ENCODE data around the gene FSD1. TPM values are rescaled to one million over a fixed set of nuclear protein-coding genes. Genes with fewer than 3 reads are reported as not detected.

FSD1 gene
- total and polyA plus RNA-seq, 10 of the 15 experiments (the other 5 are each of a cell fraction or from before 2014, with no cell fraction given), result 0.15 to 5.1 (median 4.0) TPM; not detected in 1

DNA sequence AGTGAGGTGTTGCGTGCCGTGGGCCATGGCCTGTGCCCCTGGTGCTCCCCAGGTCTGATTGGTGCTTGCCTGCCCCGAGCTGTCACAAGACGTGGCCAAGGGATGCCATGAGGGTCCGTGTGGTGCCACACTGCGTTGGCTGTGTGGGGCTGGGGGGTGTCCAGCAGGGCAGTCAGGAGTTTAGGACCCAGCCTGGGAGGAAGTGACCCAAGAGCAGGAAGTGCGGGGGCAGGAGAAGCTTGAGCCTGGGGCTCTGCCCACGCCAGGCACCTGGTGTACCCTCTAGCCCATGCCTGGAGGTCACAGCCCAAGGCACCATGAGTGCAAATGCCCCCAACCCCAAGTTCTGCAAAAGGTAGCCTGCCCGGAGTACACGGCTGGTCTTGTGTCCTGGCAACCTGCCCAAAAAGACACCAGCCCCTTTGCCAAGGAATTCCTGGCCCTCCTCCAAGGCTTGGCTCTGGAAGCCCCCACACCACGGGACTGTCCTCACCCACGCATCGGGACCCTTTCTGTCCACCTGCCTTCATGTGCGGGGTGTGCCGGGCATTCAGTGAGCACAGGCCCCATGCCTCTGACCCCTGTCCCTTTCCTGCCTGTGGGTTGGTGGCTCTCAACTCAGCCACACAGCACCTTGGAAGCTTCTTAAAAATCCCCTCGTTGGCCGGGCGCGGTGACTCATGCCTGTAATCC, 63.9 kb downstream of the FSD1 start:
- H3K4me1 ChIP-seq (ENCODE audit: control insufficient read depth, insufficient read depth, low read length), result peaks cover 45% of the 10 kb centered on the region
- peaks cover 20 to 44% of the 10 kb centered on the region in 2 experiments; a peak in 3 of 4 replicates for H3K36me3 ChIP-seq (ENCODE audit: control insufficient read depth in 2 of 2, insufficient read depth in 2 of 2, low read length in 1 of 2)
- DNase-seq (ENCODE audit: low read depth, low spot score) (no peak), ATAC-seq (peak; percentile 6), FAIRE-seq (no peak)
- H3K4me2 ChIP-seq (ENCODE audit: control insufficient read depth, insufficient read depth), result peak overlapping the region; percentile 99
- SMC1A ChIA-PET (ENCODE audit: uncharacterized antibody, unreplicated experiment), result no interaction called here
- 6% methylated on average over 19 of the region's 19 CpGs for WGBS (ENCODE audit: insufficient coverage, insufficient replicate concordance, low lambda C conversion rate, missing lambda C conversion rate)
- CTCF ChIA-PET, result interaction anchor here (0.7 to 3.3 kb wide), 8 partner anchors 9 to 102 kb away, joined by 3 to 17 read pairs (median 4); partner anchors contain the start of genes CHAF1A and SH3GL1
- TF ChIP-seq MEF2A (IDR thresholded peaks at IDR 0.05; ENCODE audit: insufficient read depth, low read depth, low read length), result no peak
- 0 out of 2 replicates have a peak, but pooled peaks have one; percentile 12 for TF ChIP-seq POLR2AphosphoS5 (IDR thresholded peaks at IDR 0.05; ENCODE audit: low read length)
- no peak for TF ChIP-seq ZBTB33 (IDR thresholded peaks at IDR 0.05)
- TF ChIP-seq BACH1 (IDR thresholded peaks at IDR 0.05; ENCODE audit: borderline replicate concordance), result no peak
- no peak for TF ChIP-seq FOS (IDR thresholded peaks at IDR 0.05; ENCODE audit: borderline replicate concordance, extremely low read depth, insufficient read length)
- 0 out of 2 replicates have a peak, but pooled peaks have one; percentile 4 for TF ChIP-seq BCL11A (IDR thresholded peaks at IDR 0.05; ENCODE audit: low read depth, low read length)
- TF ChIP-seq SPI1 (IDR thresholded peaks at IDR 0.05; ENCODE audit: borderline replicate concordance, insufficient read depth, low read depth, low read length), result peak; percentile 68
- no peak for TF ChIP-seq HDAC2 (IDR thresholded peaks at IDR 0.05)
- no peak for TF ChIP-seq TARDBP (IDR thresholded peaks at IDR 0.05; ENCODE audit: borderline replicate concordance)
- no peak for TF ChIP-seq CHD4 (IDR thresholded peaks at IDR 0.05)
- TF ChIP-seq EGR1 (IDR thresholded peaks at IDR 0.05; ENCODE audit: borderline replicate concordance in 1 of 2, low read depth in 2 of 2, low read length in 2 of 2), result peak in 1 of 2 experiments; percentile 77; a peak in 1 of 3 replicates
- TF ChIP-seq CBX3 (IDR thresholded peaks at IDR 0.05; ENCODE audit: borderline replicate concordance, low read depth), result no peak
- TF ChIP-seq SMAD5 (IDR thresholded peaks at IDR 0.05; ENCODE audit: low read depth), result no peak
- TF ChIP-seq YBX1 (IDR thresholded peaks at IDR 0.05), result no peak
- TF ChIP-seq RBBP5 (conservative IDR thresholded peaks at IDR 0.05), result no peak
- TF ChIP-seq SP1 (IDR thresholded peaks at IDR 0.05; ENCODE audit: low read depth, low read length), result no peak
- TF ChIP-seq POLR2A (IDR thresholded peaks at IDR 0.05; ENCODE audit: low read depth, low read length), result 0 out of 2 replicates have a peak, but pooled peaks have one; percentile 32
- TF ChIP-seq RAD51 (IDR thresholded peaks at IDR 0.05), result no peak
- 0 out of 2 replicates have a peak, but pooled peaks have one; percentile 8 for TF ChIP-seq RUNX3 (IDR thresholded peaks at IDR 0.05; ENCODE audit: low read length)
- TF ChIP-seq, protein P1, sequence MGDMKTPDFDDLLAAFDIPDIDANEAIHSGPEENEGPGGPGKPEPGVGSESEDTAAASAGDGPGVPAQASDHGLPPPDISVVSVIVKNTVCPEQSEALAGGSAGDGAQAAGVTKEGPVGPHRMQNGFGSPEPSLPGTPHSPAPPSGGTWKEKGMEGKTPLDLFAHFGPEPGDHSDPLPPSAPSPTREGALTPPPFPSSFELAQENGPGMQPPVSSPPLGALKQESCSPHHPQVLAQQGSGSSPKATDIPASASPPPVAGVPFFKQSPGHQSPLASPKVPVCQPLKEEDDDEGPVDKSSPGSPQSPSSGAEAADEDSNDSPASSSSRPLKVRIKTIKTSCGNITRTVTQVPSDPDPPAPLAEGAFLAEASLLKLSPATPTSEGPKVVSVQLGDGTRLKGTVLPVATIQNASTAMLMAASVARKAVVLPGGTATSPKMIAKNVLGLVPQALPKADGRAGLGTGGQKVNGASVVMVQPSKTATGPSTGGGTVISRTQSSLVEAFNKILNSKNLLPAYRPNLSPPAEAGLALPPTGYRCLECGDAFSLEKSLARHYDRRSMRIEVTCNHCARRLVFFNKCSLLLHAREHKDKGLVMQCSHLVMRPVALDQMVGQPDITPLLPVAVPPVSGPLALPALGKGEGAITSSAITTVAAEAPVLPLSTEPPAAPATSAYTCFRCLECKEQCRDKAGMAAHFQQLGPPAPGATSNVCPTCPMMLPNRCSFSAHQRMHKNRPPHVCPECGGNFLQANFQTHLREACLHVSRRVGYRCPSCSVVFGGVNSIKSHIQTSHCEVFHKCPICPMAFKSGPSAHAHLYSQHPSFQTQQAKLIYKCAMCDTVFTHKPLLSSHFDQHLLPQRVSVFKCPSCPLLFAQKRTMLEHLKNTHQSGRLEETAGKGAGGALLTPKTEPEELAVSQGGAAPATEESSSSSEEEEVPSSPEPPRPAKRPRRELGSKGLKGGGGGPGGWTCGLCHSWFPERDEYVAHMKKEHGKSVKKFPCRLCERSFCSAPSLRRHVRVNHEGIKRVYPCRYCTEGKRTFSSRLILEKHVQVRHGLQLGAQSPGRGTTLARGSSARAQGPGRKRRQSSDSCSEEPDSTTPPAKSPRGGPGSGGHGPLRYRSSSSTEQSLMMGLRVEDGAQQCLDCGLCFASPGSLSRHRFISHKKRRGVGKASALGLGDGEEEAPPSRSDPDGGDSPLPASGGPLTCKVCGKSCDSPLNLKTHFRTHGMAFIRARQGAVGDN (IDR thresholded peaks at IDR 0.05), result no peak
- peaks cover 53% of the 10 kb centered on the region for H3K79me2 ChIP-seq (ENCODE audit: control insufficient read depth, insufficient read depth, low read length)
- intact Hi-C loops (cut with micrococcal nuclease; ENCODE audit: unreplicated experiment), result no loop called here
- in situ Hi-C loops (cut with MboI), result no loop called here
- H2AFZ ChIP-seq (ENCODE audit: control insufficient read depth, low read depth, low read length), result no peak overlapping the region
- BruUV-seq (replicated peaks), result no TSS peak
- peak overlapping the region; percentile 57 for H3K9ac ChIP-seq (ENCODE audit: control insufficient read depth, insufficient read depth, low read length)
- RAD21 ChIA-PET (ENCODE audit: unreplicated experiment), result no interaction called here
- H3K4me3 ChIP-seq, result no peak overlapping the region
- no peaks in the 10 kb centered on the region for H3K9me3 ChIP-seq (replicated peaks; ENCODE audit: control insufficient read depth, insufficient read depth, low read length)
- H3K27ac ChIP-seq (ENCODE audit: control insufficient read depth, insufficient read depth), result peak overlapping the region; percentile 98
- no peaks in the 10 kb centered on the region for H3K27me3 ChIP-seq (replicated peaks in 1 of 2; ENCODE audit: control insufficient read depth in 2 of 2, insufficient read depth in 2 of 2, low read length in 1 of 2)
- no peaks in the 10 kb centered on the region for H4K20me1 ChIP-seq (ENCODE audit: control insufficient read depth, insufficient read depth)
- POLR2A ChIA-PET, result interaction anchor here (0.6 to 1.3 kb wide), 7 partner anchors 11 to 36 kb away, joined by 3 to 6 read pairs (median 3); partner anchors contain the start of gene MPND
